GM19238 (cell line): Measurements from ENCODE around the gene SLC26A1.
"Not testable (repeated sequence)": the region's sequence is repeated elsewhere in the genome, so short reads cannot be mapped to it uniquely, and the experiment has no call there.

Experiments used
- DNase-seq: peaks from one replicate; pipeline ENCODE4 v3.0.0; 2011; ENCODE audit warnings: low spot score; ENCODE audit not compliant: insufficient read length

SLC26A1 gene

GRCh38 chr4:955161-955921 lies 37.9 kb downstream of the SLC26A1 start:
- no peak for DNase-seq

DNA sequence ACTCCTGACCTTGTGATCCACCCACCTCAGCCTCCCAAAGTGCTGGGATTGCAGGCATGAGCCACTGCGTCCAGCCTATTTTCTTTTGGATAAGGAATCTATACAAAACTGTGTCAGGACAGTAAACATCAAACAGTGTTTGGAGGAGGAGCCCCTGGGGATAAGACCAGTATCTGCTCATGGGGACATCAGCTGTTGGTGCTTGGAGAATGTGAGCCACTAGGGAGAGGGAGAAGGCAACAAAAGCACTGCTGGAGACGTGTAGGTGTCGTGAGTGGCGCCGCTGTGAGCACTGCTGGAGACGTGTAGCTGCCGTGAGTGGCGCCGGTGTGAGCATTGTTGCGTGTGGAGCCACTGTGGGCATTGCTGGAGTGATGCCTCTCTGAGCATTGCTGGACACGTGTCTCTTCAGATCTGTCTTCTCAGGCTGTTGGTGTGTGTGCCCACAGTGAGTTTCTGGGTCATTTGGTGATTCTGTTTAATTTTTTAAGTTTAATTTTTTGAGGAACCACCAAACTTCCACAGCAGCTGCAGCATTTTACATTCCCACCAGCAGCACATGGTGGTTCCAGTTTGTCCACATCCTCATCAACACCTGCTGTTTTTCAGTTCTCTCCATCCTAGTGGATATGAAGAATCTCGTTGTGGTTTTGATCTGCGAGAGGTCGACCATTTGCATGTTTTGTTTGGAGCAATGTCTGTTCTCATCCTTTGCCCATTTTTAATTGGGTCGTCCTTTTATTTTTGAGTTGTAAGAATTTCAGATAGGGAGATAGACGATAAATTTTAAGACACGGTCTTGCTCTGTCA lies 38.8 kb downstream of the SLC26A1 start:
- no peak for DNase-seq

DNA sequence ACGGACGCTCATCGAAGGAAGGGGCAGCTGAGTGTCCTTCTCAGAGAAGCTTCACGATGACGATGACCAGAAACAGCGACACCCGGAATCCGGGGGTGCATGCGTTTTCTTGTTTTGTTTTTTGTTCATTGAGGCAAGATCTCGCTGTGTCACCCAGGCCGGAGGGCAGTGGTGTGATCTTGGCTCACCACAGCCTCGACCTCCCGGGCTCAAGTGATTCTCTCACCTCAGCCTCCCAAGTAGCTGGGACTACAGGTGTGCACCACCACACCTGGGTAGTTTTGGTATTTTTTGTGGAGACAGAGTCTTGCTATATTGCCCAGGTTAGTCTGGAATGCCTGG lies 39.7 kb downstream of the SLC26A1 start:
- DNase-seq = no peak

- no peak for DNase-seq
These were observed 40.2 kb downstream of the SLC26A1 start for GRCh38 chr4:952881-953573.

- DNase-seq = no peak
These were observed 41.4 kb downstream of the SLC26A1 start for GRCh38 chr4:951594-952468.

GRCh38 chr4:951186-951585 lies 42.0 kb downstream of the SLC26A1 start:
- no peak for DNase-seq

GRCh38 chr4:950136-951020 lies 42.8 kb downstream of the SLC26A1 start:
- no peak for DNase-seq

- DNase-seq = no peak
These were observed 43.5 kb downstream of the SLC26A1 start for GRCh38 chr4:949656-950055.

DNA sequence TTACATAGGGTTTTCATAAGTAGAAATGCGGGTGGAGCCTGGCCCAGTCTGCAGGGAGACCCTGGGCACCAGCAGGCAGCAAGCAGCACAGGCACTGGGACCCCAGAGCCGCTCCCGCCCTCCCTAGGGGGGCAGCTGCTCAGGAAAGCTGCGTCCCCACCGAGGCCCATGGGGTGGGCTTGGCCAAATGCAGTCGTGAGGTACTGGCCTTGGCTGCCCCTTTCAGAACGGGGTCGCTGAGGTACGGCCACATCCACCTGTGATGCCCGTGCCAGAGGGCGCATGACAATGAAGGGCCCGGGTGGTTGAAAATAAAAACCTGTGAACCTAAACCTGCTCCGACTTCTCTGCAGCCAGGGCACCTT lies 44.3 kb downstream of the SLC26A1 start:
- DNase-seq = no peak

- no peak for DNase-seq
These were observed 44.9 kb downstream of the SLC26A1 start for GRCh38 chr4:948101-948935.

GRCh38 chr4:947491-947971 lies 45.7 kb downstream of the SLC26A1 start:
- no peak for DNase-seq

- no peak for DNase-seq
These were observed 46.4 kb downstream of the SLC26A1 start for GRCh38 chr4:946517-947471.

GRCh38 chr4:946103-946450 lies 47.1 kb downstream of the SLC26A1 start:
- DNase-seq = no peak

GRCh38 chr4:945274-946102 lies 47.7 kb downstream of the SLC26A1 start:
- DNase-seq = no peak

- not testable (repeated sequence) for DNase-seq
These were observed 53.7 kb downstream of the SLC26A1 start for GRCh38 chr4:939508-939907.
